ENCODE measurements around the gene VPS39. TPM values are rescaled to one million over a fixed set of nuclear protein-coding genes. Genes with fewer than 3 reads are reported as not detected.

VPS39 gene
- total RNA-seq, 2 donors from 2014 or later = 33.1 to 38.3 TPM

DNA sequence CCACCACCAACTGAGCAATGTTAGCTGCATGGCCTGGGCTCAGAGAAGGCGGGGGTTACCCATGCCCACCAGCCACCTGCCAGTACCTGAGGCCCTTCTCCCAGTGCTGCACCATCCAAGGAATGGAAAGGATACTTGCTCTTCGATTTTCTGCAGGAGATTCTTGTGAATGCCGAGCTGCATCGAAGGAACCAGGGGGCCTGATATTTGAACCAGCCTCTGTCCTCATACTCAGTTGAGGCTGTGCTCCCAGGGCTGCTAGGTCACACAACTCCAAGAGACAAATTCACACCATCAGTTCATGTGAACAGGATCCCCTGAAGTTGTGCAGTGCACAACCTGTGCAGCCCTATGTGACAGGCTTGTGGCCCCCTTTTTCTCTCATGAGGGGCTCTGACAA, 69.7 kb downstream of the VPS39 start:
- H3K27ac ChIP-seq = no peak overlapping the region
- DNase-seq (ENCODE audit: low spot score) = no peak
- no peaks in the 10 kb centered on the region for H3K9me3 ChIP-seq
- no peaks in the 10 kb centered on the region for H3K4me1 ChIP-seq
- no peak overlapping the region for H3K4me3 ChIP-seq
- no peaks in the 10 kb centered on the region for H3K36me3 ChIP-seq
- TF ChIP-seq CTCF (IDR thresholded peaks at IDR 0.05) = no peak
- H3K27me3 ChIP-seq = no peaks in the 10 kb centered on the region

DNA sequence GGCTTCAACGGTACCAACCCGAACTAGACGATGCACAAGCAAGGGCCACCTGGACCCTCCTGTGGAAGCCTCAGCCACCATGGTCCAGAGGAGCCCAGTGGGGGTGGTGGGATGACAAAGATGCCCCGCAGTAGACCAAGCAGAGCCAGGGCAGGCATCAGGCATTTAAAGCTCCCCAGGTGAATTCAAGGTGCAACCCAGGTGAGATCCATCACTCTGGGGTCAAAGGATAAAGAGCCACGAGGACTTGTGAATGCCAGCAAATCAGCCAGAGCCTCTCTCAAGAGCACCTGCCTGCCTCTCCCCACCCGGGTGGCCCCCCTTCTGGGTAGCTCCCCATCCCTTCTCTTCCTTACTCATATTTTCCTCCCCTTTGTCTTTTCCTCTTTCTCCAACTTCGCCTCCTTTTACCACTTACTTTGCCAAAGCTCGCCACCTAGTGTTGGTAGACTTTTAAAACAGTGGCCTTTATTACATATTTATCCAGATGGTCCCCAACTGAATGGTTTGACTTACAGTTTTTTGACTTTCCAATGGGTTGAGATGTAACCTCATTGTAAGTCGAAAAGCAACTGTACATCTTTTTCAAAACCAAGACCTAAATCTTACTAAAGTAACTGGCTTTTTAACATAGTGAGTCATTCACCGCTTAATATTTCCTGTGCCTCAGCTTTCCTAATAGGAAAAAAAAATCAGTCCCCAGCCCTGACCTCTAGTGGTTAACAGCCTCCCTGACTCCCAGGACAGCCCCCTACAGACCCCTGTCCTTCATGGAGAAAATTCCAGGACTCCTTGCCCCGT, 70.4 kb downstream of the VPS39 start:
- Histone ChIP-seq H3K4me3 (no peak overlapping the region), H3K9me3 (no peaks in the 10 kb centered on the region), H3K4me1 (no peaks in the 10 kb centered on the region), H3K27ac (no peak overlapping the region), H3K27me3 (no peaks in the 10 kb centered on the region), H3K36me3 (no peaks in the 10 kb centered on the region)
- no peak for DNase-seq (ENCODE audit: low spot score)
- TF ChIP-seq CTCF (IDR thresholded peaks at IDR 0.05) = peak; percentile 23 to 69

DNA sequence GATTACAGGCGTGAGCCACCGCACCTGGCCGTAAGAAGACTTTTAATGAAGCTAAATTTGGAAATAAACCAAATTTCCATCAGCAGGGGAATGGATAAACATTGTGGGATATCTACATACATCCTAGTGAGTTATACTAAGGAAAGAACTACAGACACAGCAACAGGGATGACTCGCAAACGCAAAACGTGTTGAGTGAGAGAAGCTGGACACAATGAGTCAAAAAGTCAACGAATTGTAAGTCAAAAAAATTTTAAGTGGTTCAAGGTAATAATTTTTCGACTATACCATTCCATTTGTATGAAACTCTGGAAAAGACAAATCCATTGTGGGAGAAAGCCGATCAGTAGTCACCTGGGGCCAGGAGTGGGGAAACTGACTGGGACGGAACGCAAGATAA, 71.6 kb downstream of the VPS39 start:
- Histone ChIP-seq H3K4me3 (no peak overlapping the region), H3K4me1 (no peaks in the 10 kb centered on the region), H3K27me3 (no peaks in the 10 kb centered on the region), H3K27ac (no peak overlapping the region), H3K9me3 (no peaks in the 10 kb centered on the region), H3K36me3 (no peaks in the 10 kb centered on the region)
- TF ChIP-seq CTCF (IDR thresholded peaks at IDR 0.05) = no peak
- no peak for DNase-seq (ENCODE audit: low spot score)

DNA sequence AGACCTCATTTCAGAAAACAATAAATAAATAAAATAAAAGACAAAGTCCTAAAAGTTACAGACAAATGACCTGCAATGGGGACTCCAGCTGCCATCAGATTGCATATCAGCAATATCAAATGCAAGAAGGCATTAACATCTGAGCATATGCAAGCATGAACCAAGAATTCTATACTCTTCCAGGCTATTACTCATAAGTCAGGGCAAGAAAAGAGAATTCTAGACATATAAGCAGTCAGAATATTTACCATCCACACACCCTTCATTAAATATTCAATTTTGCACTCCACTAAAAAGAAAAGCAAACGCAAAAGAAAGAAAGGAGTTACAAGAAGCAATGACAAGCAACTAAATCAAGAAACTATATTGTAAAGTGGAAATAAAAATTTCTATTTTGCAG, 72.8 kb downstream of the VPS39 start:
- no peak overlapping the region for H3K4me3 ChIP-seq
- H3K9me3 ChIP-seq = no peaks in the 10 kb centered on the region
- H3K27ac ChIP-seq = no peak overlapping the region
- TF ChIP-seq CTCF (IDR thresholded peaks at IDR 0.05) = no peak
- no peak for DNase-seq (ENCODE audit: low spot score)
- no peaks in the 10 kb centered on the region for H3K4me1 ChIP-seq
- no peaks in the 10 kb centered on the region for H3K36me3 ChIP-seq
- no peaks in the 10 kb centered on the region for H3K27me3 ChIP-seq

- no peaks in the 10 kb centered on the region for H3K36me3 ChIP-seq
- H3K27ac ChIP-seq = no peak overlapping the region
- no peaks in the 10 kb centered on the region for H3K27me3 ChIP-seq
- H3K9me3 ChIP-seq = no peaks in the 10 kb centered on the region
- peak; percentile 32 for DNase-seq (ENCODE audit: low spot score)
- H3K4me3 ChIP-seq = no peak overlapping the region
- H3K4me1 ChIP-seq = no peaks in the 10 kb centered on the region
- TF ChIP-seq CTCF (IDR thresholded peaks at IDR 0.05) = no peak
These were observed 73.4 kb downstream of the VPS39 start for GRCh38 chr15:42134617-42135245.

All from right atrium auricular region (tissue), 2 donors.